OCI-LY7 (cell line): ENCODE measurements around the gene MRPS26. TPM values are rescaled to one million over a fixed set of nuclear protein-coding genes. Genes with fewer than 3 reads are reported as not detected.

ENCODE experiments used
- BruUV-seq: library from RNA; stranded (reverse); fragments of 400-500 nt; replicated peaks from 2 replicates; lab custom pipeline; 2021; lab: Mats Ljungman, UMichigan
- CTCF ChIA-PET: fragments of 300-600 bp; sonication (Branson Sonifier 250); formaldehyde crosslinking; loops from one replicate; lab custom pipeline; 2022; ENCODE audit warnings: antibody characterized with exemption; ENCODE audit not compliant: unreplicated experiment; lab: Charles Lee
- POLR2A ChIA-PET: fragments of 300-600 bp; sonication (Branson Sonifier 250); formaldehyde crosslinking; loops from one replicate; lab custom pipeline; 2022; ENCODE audit warnings: antibody characterized with exemption; lab: Charles Lee
- DNase-seq: peaks from one replicate; pipeline ENCODE4 v3.0.0-alpha.2; 2015; ENCODE audit warnings: low spot score
- H2AFZ ChIP-seq: fragments of 200-600 bp; sonication (generic), shearing (Covaris generic); 2 replicates; pipeline ENCODE4 v1.6.1; 2014; ENCODE audit warnings: mild to moderate bottlenecking, antibody characterized with exemption, low read length, moderate library complexity
- H3K27ac ChIP-seq: fragments of 200-600 bp; sonication (generic); 2 replicates; pipeline ENCODE4 v1.5.1; 2014; ENCODE audit warnings: mixed run types, low read depth, mild to moderate bottlenecking, moderate library complexity, low read length, inconsistent platforms; ENCODE audit not compliant: poor library complexity, severe bottlenecking
- H3K36me3 ChIP-seq: fragments of 200-600 bp; sonication (generic); 2 replicates; pipeline ENCODE4 v1.6.1; 2014; ENCODE audit warnings: mild to moderate bottlenecking, antibody characterized with exemption, low read length, moderate library complexity, mixed read lengths; ENCODE audit not compliant: insufficient read depth
- H3K4me1 ChIP-seq: fragments of 200-600 bp; sonication (generic); 2 replicates; pipeline ENCODE4 v1.5.1; 2014; ENCODE audit warnings: mild to moderate bottlenecking, low read length; ENCODE audit not compliant: insufficient read depth, poor library complexity, severe bottlenecking
- H3K4me2 ChIP-seq: fragments of 200-600 bp; sonication (generic); 2 replicates; pipeline ENCODE4 v1.6.1; 2014; ENCODE audit warnings: mild to moderate bottlenecking, low read length
- H3K4me3 ChIP-seq: fragments of 200-600 bp; sonication (generic); 2 replicates; pipeline ENCODE4 v1.5.1; 2014; ENCODE audit warnings: mild to moderate bottlenecking, low read depth, low read length; ENCODE audit not compliant: poor library complexity, severe bottlenecking
- H3K79me2 ChIP-seq: fragments of 200-600 bp; sonication (generic); 2 replicates; pipeline ENCODE4 v1.6.1; 2016; ENCODE audit warnings: low read depth, mild to moderate bottlenecking, low read length, moderate library complexity, mixed read lengths; ENCODE audit not compliant: insufficient read depth
- H3K9me2 ChIP-seq: fragments of 200-600 bp; sonication (generic); 2 replicates; pipeline ENCODE4 v1.6.1; 2016; ENCODE audit warnings: mild to moderate bottlenecking, low read length, mixed read lengths; ENCODE audit not compliant: insufficient read depth
- H3K9me3 ChIP-seq: fragments of 200-600 bp; sonication (generic); 2 replicates; pipeline ENCODE4 v1.6.1; 2014; ENCODE audit warnings: mild to moderate bottlenecking, mixed run types, low read length, mixed read lengths
- H4K20me1 ChIP-seq: fragments of 200-600 bp; sonication (generic); 2 replicates; pipeline ENCODE4 v1.6.1; 2014; ENCODE audit warnings: mild to moderate bottlenecking, antibody characterized with exemption, low read length, moderate library complexity, mixed read lengths; ENCODE audit not compliant: insufficient read depth
- EZH2phosphoT487 ChIP-seq: fragments of 200-600 bp; sonication (generic); IDR thresholded peaks from 2 replicates; pipeline ENCODE4 v1.6.1; 2018; ENCODE audit warnings: low read depth, borderline replicate concordance, mild to moderate bottlenecking, mixed run types, antibody characterized with exemption, low read length, moderate library complexity, mixed read lengths
- intact Hi-C: fragments of 100-400 bp; cut with micrococcal nuclease; formaldehyde crosslinking; loops from one replicate; pipeline ENCODE4 v1.10.0; 2022; ENCODE audit not compliant: unreplicated experiment
- total RNA-seq, 2 experiments: library from RNA; depleted of rRNA in 1 of 2; stranded (reverse); fragments of >200 nt in 1 of 2; shearing (Covaris generic) in 1 of 2; gene quantifications; 2 replicates each; pipeline ENCODE4 v1.2.3, GENCODE V29; 2014 to 2022
- TF ChIP-seq, protein P1 (sequence below): fragments of 200-600 bp; sonication (generic); conservative IDR thresholded peaks from 2 replicates; pipeline ENCODE4 v1.5.1; 2014; ENCODE audit warnings: mild to moderate bottlenecking, antibody characterized with exemption, low read length, moderate library complexity, mixed read lengths

The MRPS26 gene
- total RNA-seq, 2 experiments from 2014 or later: 73.2 to 78.1 TPM

DNA sequence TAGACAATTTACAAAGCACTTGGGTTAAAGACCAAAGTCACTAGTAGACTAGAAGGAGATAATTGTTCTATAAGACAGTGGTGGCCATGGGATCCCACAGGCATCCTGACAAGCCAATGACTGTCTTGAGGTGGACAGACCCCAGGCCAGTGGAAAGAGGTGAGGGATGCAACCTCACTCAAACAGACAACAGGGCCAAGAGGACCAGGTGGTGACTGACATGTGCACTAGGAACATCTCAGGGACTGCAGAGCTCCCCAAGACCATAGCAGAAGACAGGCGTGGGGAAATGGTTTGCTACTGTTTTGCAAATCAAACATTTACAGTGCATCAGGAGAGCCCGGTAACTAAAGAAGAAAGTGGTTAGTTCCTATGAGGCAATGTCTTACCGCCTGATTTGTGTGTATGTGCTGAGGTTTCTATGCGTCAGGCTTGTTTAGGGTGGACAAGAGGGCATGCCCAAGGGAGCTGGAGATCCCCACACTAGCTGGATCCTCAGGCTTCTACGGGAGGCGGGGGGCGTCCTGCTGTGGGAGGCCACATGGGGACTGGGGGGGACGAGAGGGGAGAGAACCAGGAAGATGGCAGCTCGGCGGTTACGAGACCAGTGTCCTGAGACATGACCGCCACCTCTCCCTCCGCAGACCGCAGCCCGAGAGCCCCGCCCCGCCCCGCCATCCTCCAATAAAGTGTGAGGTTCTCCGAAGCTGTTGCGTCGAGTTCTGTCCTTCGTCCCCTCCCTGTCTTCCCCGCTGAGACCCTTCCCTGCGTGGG lies 623 bp upstream of the MRPS26 start:
- H3K79me2 ChIP-seq: peaks cover 14% of the 10 kb centered on the region
- H4K20me1 ChIP-seq: no peaks in the 10 kb centered on the region
- H3K4me1 ChIP-seq: peaks cover 13% of the 10 kb centered on the region
- TF ChIP-seq EZH2phosphoT487: no peak
- TF ChIP-seq, protein P1, sequence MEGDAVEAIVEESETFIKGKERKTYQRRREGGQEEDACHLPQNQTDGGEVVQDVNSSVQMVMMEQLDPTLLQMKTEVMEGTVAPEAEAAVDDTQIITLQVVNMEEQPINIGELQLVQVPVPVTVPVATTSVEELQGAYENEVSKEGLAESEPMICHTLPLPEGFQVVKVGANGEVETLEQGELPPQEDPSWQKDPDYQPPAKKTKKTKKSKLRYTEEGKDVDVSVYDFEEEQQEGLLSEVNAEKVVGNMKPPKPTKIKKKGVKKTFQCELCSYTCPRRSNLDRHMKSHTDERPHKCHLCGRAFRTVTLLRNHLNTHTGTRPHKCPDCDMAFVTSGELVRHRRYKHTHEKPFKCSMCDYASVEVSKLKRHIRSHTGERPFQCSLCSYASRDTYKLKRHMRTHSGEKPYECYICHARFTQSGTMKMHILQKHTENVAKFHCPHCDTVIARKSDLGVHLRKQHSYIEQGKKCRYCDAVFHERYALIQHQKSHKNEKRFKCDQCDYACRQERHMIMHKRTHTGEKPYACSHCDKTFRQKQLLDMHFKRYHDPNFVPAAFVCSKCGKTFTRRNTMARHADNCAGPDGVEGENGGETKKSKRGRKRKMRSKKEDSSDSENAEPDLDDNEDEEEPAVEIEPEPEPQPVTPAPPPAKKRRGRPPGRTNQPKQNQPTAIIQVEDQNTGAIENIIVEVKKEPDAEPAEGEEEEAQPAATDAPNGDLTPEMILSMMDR: no peak
- POLR2A ChIA-PET: interaction anchor here (0.5 to 1.2 kb wide), 3 partner anchors 9 to 394 kb away, joined by 3 to 7 read pairs (median 3); no protein-coding TSS in a partner anchor
- no peaks in the 10 kb centered on the region for H3K9me3 ChIP-seq
- peak overlapping the region; percentile 73 for H2AFZ ChIP-seq
- CTCF ChIA-PET: interaction anchor here (0.6 kb wide), 1 partner anchor 172 kb away, joined by 3 read pairs; no protein-coding TSS in a partner anchor
- no peaks in the 10 kb centered on the region for H3K9me2 ChIP-seq
- peaks cover 30% of the 10 kb centered on the region for H3K36me3 ChIP-seq
- no peak for DNase-seq
- no TSS peak for BruUV-seq
- H3K27ac ChIP-seq: peak overlapping the region; percentile 31
- peak overlapping the region; percentile 78 for H3K4me3 ChIP-seq
- intact Hi-C loops: no loop called here
- peak overlapping the region; percentile 83 for H3K4me2 ChIP-seq

- peak; percentile 49 for DNase-seq
- CTCF ChIA-PET: no interaction called here
- Histone ChIP-seq H3K27ac (peak overlapping the region; percentile 31), H3K9me2 (no peaks in the 10 kb centered on the region), H3K36me3 (peaks cover 35% of the 10 kb centered on the region), H3K4me2 (peak overlapping the region; percentile 83), H3K4me1 (peaks cover 13% of the 10 kb centered on the region), H3K4me3 (peak overlapping the region; percentile 78), H2AFZ (peak overlapping the region; percentile 73), H3K9me3 (no peaks in the 10 kb centered on the region), H4K20me1 (no peaks in the 10 kb centered on the region), H3K79me2 (peaks cover 14% of the 10 kb centered on the region)
- no TSS peak for BruUV-seq
- POLR2A ChIA-PET: interaction anchor here (0.6 kb wide), 1 partner anchor 15 kb away, joined by 3 read pairs; no protein-coding TSS in a partner anchor
- intact Hi-C loops: no loop called here
- TF ChIP-seq, protein P1: no peak
- no peak for TF ChIP-seq EZH2phosphoT487
These were observed 1.0 kb downstream of the MRPS26 start for GRCh38 chr20:3046677-3047462.
